Spinal cord (tissue), 10 donors: ENCODE data around the gene CCDC88C. TPM values are rescaled to one million over a fixed set of nuclear protein-coding genes. Genes with fewer than 3 reads are reported as not detected.

Experiments used
- DNase-seq, 6 donors: peaks; one replicate each; pipeline versions ENCODE4 v3.0.0 to v3.0.0-alpha.2; 2013 to 2015; ENCODE audit warnings: low spot score in 6 of 6, low read depth in 4 of 6
- H3K27ac ChIP-seq: one replicate; pipeline ENCODE4 v1.5.1; 2013; ENCODE audit warnings: low read depth, low read length, control low read depth
- H3K27me3 ChIP-seq: one replicate; pipeline ENCODE4 v1.6.1; 2013; ENCODE audit warnings: low read length; ENCODE audit not compliant: control insufficient read depth, insufficient read depth
- H3K36me3 ChIP-seq: one replicate; pipeline ENCODE4 v1.6.1; 2013; ENCODE audit warnings: low read length; ENCODE audit not compliant: control insufficient read depth, insufficient read depth
- H3K4me1 ChIP-seq: one replicate; pipeline ENCODE4 v1.6.1; 2013; ENCODE audit warnings: low read length; ENCODE audit not compliant: control insufficient read depth, insufficient read depth
- H3K4me3 ChIP-seq: one replicate; pipeline ENCODE4 v1.5.1; 2013; ENCODE audit warnings: low read depth, low read length, control low read depth
- H3K9me3 ChIP-seq: one replicate; pipeline ENCODE4 v1.6.1; 2013; ENCODE audit warnings: low read length; ENCODE audit not compliant: control insufficient read depth, insufficient read depth
- WGBS: methylation state at CpG from one replicate; pipeline ENCODE4 v1.1.5; 2013; ENCODE audit warnings: missing lambda C conversion rate; ENCODE audit not compliant: insufficient coverage; 5-methylcytosine and 5-hydroxymethylcytosine counted together
- long read RNA-seq, 4 donors: transcript quantifications; one replicate each; lab custom pipeline, GENCODE V29; 2026
- polyA plus RNA-seq, 2 donors: library from polyadenylated mRNA; unstranded; fragments of 120-200 nt; gene quantifications; one replicate each; pipeline ENCODE4 v1.2.1, GENCODE V29; 2013; ENCODE audit not compliant: insufficient read length in 2 of 2
- total RNA-seq, 2 donors: library from RNA; depleted of rRNA in 1 of 2; stranded (reverse); fragments of 120-200 nt in 1 of 2; fragments of >200 nt in 1 of 2; gene quantifications; one replicate each; pipeline versions ENCODE4 v1.2.3 to v1.2.4, GENCODE V29; 2013 to 2014
- donor health status: healthy.

Gene CCDC88C
- 10 to 100 TPM in 1 of 2 donors, 1 to 10 TPM in 1; 8.8 to 19.1 TPM for total RNA-seq
- 10 to 100 TPM; 20.8 to 22.6 TPM for polyA plus RNA-seq
- long read RNA-seq, donor 1, partial matches to known transcripts = 0 of 1 reads
- long read RNA-seq, donor 1, other reads (novel, unspliced or antisense) = 0 of 1 reads
- long read RNA-seq, donor 2, partial matches to known transcripts = 0 of 1 reads
- long read RNA-seq, donor 2, other reads (novel, unspliced or antisense) = 0 of 1 reads
- long read RNA-seq, donor 3 = 0 reads
- long read RNA-seq, donor 4 = 0 reads

DNA sequence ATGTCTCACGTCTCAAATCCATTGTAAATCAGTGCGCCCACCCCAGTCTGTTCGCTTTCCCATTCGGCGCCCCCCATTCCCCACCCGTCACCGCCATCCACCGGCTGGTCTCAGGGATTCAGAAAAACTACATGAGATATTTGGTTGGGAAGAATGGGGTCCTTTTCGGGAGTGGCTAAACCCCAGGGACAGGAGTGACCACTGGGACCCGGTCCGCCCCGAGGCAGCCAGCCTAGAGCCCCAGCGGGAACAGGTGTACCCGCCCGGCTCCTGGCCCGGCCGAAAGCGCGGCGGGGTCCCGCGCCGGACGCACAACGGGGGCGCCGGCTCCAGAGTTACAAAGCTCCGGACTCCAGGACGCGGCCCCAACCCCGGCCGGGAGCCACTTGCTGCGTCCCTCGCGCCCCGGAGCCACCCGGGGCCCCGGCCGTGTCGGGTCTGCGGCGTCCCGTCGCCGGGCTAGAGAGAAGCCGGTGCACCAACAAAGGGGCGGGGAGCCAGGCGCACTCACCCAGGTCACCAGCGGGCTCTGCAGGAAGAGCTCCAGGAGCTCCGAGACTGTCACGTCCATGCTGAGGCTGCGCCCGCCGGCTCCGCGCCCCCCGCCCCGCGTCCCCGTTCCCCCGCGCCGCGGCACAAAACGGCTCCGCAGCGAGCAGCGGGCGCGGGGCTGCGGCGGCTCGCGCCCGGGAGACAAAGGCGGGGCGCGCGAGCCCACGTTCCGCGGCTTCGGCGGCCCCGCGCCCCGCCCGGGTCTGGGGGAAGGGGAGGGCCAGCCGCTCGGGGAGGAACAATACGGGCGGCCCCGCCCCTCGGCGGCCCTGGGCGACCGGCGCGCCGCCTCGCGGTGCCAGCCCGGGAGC lies at the start of gene CCDC88C:
CCDC88C (minus strand) TSS at position 701 of the 863 bp plus-strand sequence; CDS start at position 571, 130 bp downstream.
- Histone ChIP-seq H3K27me3 (peaks cover 2% of the 10 kb centered on the region), H3K9me3 (no peaks in the 10 kb centered on the region), H3K36me3 (no peaks in the 10 kb centered on the region), H3K4me3 (peak within 1 kb of the TSS; percentile 54), H3K4me1 (peaks cover 34% of the 10 kb centered on the region), H3K27ac (peak within 1 kb of the TSS; percentile 16)
- DNase-seq = peak in 2 of 6 donors; percentile 81 to 85
- under 1% methylated on average over 98 of the region's 103 CpGs for WGBS

DNA sequence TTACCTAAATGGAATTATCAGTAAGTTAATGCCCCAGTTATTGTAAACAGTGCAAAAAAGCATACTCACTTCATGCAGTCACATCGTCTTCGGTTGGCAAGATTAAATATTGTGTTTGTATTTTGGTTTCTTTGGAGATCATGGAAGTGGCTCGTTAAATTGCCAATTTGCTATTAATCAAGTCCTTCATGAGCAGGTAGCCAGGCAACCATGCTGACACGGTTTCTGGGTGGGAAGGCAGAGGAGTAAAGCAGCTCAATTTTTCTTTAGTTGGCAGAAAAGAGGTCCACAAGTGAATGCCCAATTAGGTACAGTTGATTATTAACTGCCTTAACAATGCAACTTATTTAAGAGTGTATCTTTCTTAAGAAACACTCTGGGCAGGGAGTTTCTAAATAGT lies 48.6 kb upstream of the CCDC88C start:
- Histone ChIP-seq H3K4me3 (no peak overlapping the region), H3K36me3 (peaks cover 22% of the 10 kb centered on the region), H3K9me3 (no peaks in the 10 kb centered on the region), H3K4me1 (no peaks in the 10 kb centered on the region), H3K27ac (no peak overlapping the region), H3K27me3 (no peaks in the 10 kb centered on the region)
- peak in 4 of 6 donors; percentile 12 to 55 (median 28) for DNase-seq
- 22% methylated on average over 1 of the region's 4 CpGs for WGBS

DNA sequence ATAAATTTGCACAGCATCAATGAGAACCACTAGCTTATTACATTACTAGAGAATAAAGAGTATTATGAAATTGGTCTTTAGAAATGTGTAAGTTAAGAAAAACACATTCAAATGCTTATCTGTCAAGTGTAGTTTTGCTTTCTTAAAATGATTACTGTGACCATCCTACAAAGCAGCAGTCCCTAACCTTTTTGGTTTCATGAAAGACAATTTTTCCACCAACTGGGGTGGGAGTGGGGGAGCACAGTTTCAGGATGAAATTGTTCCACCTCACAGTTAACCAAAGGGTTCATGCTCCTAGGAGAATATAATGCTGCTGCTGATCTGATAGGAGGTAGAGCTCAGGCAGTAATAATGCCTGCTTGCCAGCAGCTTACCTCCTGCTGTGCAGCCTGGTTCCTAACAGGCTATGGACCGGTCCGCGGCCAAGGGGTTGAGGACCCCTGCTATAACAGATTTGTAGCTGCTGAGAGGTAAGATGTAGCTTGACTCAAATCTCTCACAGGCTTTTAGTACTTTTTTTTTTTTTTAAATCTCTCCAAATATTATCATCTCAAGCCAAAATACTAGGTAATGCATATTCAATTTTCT lies 47.1 kb upstream of the CCDC88C start:
- no peaks in the 10 kb centered on the region for H3K4me1 ChIP-seq
- no CpG with 5 or more reads among the region's 3 CpGs for WGBS
- peaks cover 31% of the 10 kb centered on the region for H3K36me3 ChIP-seq
- no peak overlapping the region for H3K4me3 ChIP-seq
- H3K27me3 ChIP-seq = no peaks in the 10 kb centered on the region
- H3K27ac ChIP-seq = no peak overlapping the region
- no peaks in the 10 kb centered on the region for H3K9me3 ChIP-seq
- peak in 2 of 6 donors; percentile 30 to 36 for DNase-seq

DNA sequence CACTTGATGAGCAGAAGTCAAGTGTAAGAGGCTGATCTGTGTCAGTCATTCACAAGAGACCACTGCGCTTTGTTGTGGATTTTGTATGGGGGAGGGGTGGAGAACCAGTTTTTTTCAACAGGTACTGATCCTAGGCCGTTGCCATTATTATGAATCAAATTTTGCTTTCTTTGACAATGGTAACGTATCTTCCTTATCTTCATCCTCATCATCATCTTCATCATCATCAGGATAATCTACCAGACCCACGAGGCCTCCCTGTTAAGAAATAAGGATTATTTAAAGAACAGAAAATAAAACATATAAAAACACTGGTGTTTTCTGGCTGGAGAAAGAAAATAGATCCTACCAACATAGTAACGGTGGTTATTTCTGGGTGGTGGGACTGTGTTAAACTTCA lies 41.0 kb upstream of the CCDC88C start:
- H3K27me3 ChIP-seq = no peaks in the 10 kb centered on the region
- H3K9me3 ChIP-seq = no peaks in the 10 kb centered on the region
- no peaks in the 10 kb centered on the region for H3K4me1 ChIP-seq
- peaks cover 33% of the 10 kb centered on the region for H3K36me3 ChIP-seq
- DNase-seq = no peak
- no peak overlapping the region for H3K27ac ChIP-seq
- 100% methylated on average over 1 of the region's 5 CpGs for WGBS
- no peak overlapping the region for H3K4me3 ChIP-seq

GRCh38 chr14:91456283-91456682 lies 38.7 kb upstream of the CCDC88C start:
- peaks cover 24% of the 10 kb centered on the region for H3K36me3 ChIP-seq
- no CpG with 5 or more reads among the region's 1 CpG for WGBS
- H3K4me1 ChIP-seq = no peaks in the 10 kb centered on the region
- no peak overlapping the region for H3K27ac ChIP-seq
- H3K4me3 ChIP-seq = no peak overlapping the region
- no peaks in the 10 kb centered on the region for H3K9me3 ChIP-seq
- no peaks in the 10 kb centered on the region for H3K27me3 ChIP-seq
- DNase-seq = no peak

DNA sequence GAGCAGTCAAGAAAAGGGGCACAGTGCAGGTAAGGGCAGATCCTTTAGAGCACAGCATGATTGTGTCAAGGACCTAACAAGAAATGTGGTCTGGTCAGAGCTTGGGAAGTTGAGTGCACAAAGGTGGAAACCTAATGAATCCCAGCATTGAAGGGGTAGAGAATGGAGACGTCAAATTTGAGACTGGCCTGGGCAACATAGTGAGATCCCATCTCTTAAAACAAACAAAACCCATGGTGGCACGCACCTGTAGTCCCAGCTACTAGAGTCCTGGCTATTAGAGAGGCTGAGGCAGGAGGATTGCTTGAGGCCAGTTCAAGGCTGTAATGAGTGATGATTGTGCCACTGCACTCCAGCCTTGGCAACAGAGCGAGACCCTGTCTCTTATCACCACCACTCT lies 37.0 kb upstream of the CCDC88C start:
- Histone ChIP-seq H3K4me3 (no peak overlapping the region), H3K27me3 (no peaks in the 10 kb centered on the region), H3K9me3 (no peaks in the 10 kb centered on the region), H3K36me3 (peaks cover 12% of the 10 kb centered on the region), H3K4me1 (no peaks in the 10 kb centered on the region), H3K27ac (no peak overlapping the region)
- no peak for DNase-seq
- WGBS = no CpG with 5 or more reads among the region's 3 CpGs

DNA sequence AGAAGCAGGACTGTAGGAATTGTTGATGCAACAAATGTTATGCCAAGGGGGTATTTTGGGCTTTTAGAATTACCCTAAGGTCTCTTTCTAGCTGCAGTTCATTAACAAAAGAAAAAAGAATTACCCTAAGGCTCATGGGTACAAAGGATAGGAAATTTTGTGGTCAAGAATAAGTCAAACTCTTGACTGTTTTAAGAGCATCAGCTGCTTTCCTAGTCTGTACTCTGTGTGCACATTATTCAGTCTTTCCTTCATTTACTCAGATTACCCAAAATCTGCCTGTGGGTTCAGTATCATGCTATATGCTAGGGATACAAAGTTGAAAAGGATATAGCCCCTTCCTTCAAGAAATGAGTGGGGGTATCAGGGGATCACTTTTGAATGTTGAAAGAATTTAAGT lies 36.5 kb upstream of the CCDC88C start:
- no peaks in the 10 kb centered on the region for H3K9me3 ChIP-seq
- H3K4me1 ChIP-seq = no peaks in the 10 kb centered on the region
- H3K4me3 ChIP-seq = no peak overlapping the region
- no peaks in the 10 kb centered on the region for H3K27me3 ChIP-seq
- no peak for DNase-seq
- no peak overlapping the region for H3K27ac ChIP-seq
- peaks cover 9% of the 10 kb centered on the region for H3K36me3 ChIP-seq

GRCh38 chr14:91453744-91454143 lies 36.1 kb upstream of the CCDC88C start:
- Histone ChIP-seq H3K4me1 (no peaks in the 10 kb centered on the region), H3K27ac (no peak overlapping the region), H3K36me3 (peaks cover 6% of the 10 kb centered on the region), H3K27me3 (no peaks in the 10 kb centered on the region), H3K9me3 (no peaks in the 10 kb centered on the region), H3K4me3 (no peak overlapping the region)
- 85% methylated on average over 5 of the region's 5 CpGs for WGBS
- DNase-seq = no peak

- Histone ChIP-seq H3K4me1 (no peaks in the 10 kb centered on the region), H3K36me3 (no peaks in the 10 kb centered on the region), H3K9me3 (no peaks in the 10 kb centered on the region), H3K4me3 (no peak overlapping the region), H3K27ac (no peak overlapping the region), H3K27me3 (no peaks in the 10 kb centered on the region)
- DNase-seq = no peak
- WGBS = 71% methylated on average over 1 of the region's 6 CpGs
These were observed 26.9 kb upstream of the CCDC88C start for GRCh38 chr14:91444335-91445020.
